HepG2 (cell line): ENCODE measurements around the gene HERC5.

ENCODE experiments used
- ARNT2 ChIP-seq: sonication (generic); formaldehyde crosslinking; IDR thresholded peaks from 2 replicates; pipeline ENCODE4 v1.8.0; 2022; ENCODE audit warnings: mild to moderate bottlenecking, low read depth, missing genetic modification reagents, moderate library complexity
- CTCF ChIP-seq: sonication (generic); formaldehyde crosslinking; IDR thresholded peaks from 2 replicates; pipeline ENCODE4 v1.5.0; 2020; ENCODE audit warnings: mild to moderate bottlenecking, missing genetic modification reagents, moderate library complexity
- ETV6 ChIP-seq: sonication (generic); formaldehyde crosslinking; conservative IDR thresholded peaks from 2 replicates; pipeline ENCODE4 v1.4.0; 2020; ENCODE audit warnings: missing genetic modification reagents
- HNRNPLL ChIP-seq: fragments of 200-400 bp; formaldehyde crosslinking; IDR thresholded peaks from 2 replicates; pipeline ENCODE4 v1.6.1; 2017; ENCODE audit warnings: mild to moderate bottlenecking, low read depth, low read length; ENCODE audit not compliant: poor library complexity, severe bottlenecking
- POLR2A ChIP-seq, 2 experiments: IDR thresholded peaks; 2 replicates each; pipeline ENCODE4 v1.6.1; 2011; ENCODE audit warnings: low read depth in 2 of 2, low read length in 2 of 2, mild to moderate bottlenecking in 1 of 2, moderate library complexity in 1 of 2; ENCODE audit not compliant: insufficient read depth in 1 of 2
- POLR2AphosphoS5 ChIP-seq: IDR thresholded peaks from 2 replicates; pipeline ENCODE4 v1.6.1; 2012; ENCODE audit warnings: low read depth, low read length
- RFXAP ChIP-seq: sonication (generic); formaldehyde crosslinking; IDR thresholded peaks from 2 replicates; pipeline ENCODE4 v1.4.0; 2020; ENCODE audit warnings: missing genetic modification reagents, borderline replicate concordance
- RNF2 ChIP-seq: fragments of 450-650 bp; conservative IDR thresholded peaks from 2 replicates; pipeline ENCODE4 v1.6.1; 2016; ENCODE audit warnings: low read depth
- ZNF207 ChIP-seq: fragments of 450-650 bp; IDR thresholded peaks from 2 replicates; pipeline ENCODE4 v1.6.1; 2016; ENCODE audit warnings: antibody characterized with exemption, borderline replicate concordance
- ZNF709 ChIP-seq: sonication (generic); formaldehyde crosslinking; IDR thresholded peaks from 2 replicates; pipeline ENCODE4 v1.5.0; 2020; ENCODE audit warnings: mild to moderate bottlenecking, missing genetic modification reagents
- TF ChIP-seq, protein P1 (sequence below): sonication (generic); formaldehyde crosslinking; IDR thresholded peaks from 2 replicates; pipeline ENCODE4 v1.4.0; 2020; ENCODE audit warnings: missing genetic modification reagents
- TF ChIP-seq, protein P2 (sequence below): IDR thresholded peaks from 2 replicates; pipeline ENCODE4 v1.6.1; 2012; ENCODE audit warnings: low read length, improper control_type of control experiment
- TF ChIP-seq, protein P3 (sequence below): sonication (generic); formaldehyde crosslinking; conservative IDR thresholded peaks from 2 replicates; pipeline ENCODE4 v1.4.0; 2020; ENCODE audit warnings: missing genetic modification reagents

DNA sequence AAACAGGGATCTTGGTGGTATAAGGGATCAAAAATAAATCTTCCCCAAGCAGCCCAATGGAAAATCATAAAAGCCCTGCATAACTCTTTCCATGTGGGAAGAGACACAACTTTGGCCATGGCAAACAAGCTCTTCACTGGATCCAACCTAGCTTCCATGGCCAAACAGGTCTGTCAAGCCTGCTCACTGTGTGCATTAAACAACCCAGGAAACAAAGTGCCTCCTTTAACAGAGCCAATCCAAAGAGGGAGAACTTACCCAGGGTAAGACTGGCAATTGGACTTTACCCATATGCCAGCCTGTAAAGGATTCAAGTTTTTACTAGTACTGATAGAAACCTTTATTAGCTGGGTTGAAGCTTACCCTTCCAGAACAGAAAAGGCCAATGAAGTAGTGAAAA lies 7.6 kb upstream of the HERC5 start:
- no peak for TF ChIP-seq CTCF (CRISPR knock-in tag)
- no peak for TF ChIP-seq POLR2AphosphoS5
- no peak for TF ChIP-seq ARNT2 (CRISPR knock-in tag)
- no peak for TF ChIP-seq POLR2A (IDR thresholded peaks at IDR 0.05; ENCODE audit: insufficient read depth in 1 of 2, low read depth in 2 of 2, low read length in 2 of 2)
- TF ChIP-seq, protein P1, sequence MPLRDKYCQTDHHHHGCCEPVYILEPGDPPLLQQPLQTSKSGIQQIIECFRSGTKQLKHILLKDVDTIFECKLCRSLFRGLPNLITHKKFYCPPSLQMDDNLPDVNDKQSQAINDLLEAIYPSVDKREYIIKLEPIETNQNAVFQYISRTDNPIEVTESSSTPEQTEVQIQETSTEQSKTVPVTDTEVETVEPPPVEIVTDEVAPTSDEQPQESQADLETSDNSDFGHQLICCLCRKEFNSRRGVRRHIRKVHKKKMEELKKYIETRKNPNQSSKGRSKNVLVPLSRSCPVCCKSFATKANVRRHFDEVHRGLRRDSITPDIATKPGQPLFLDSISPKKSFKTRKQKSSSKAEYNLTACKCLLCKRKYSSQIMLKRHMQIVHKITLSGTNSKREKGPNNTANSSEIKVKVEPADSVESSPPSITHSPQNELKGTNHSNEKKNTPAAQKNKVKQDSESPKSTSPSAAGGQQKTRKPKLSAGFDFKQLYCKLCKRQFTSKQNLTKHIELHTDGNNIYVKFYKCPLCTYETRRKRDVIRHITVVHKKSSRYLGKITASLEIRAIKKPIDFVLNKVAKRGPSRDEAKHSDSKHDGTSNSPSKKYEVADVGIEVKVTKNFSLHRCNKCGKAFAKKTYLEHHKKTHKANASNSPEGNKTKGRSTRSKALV (CRISPR knock-in tag): no peak
- no peak for TF ChIP-seq ETV6 (CRISPR knock-in tag)
- no peak for TF ChIP-seq ZNF207
- no peak for TF ChIP-seq ZNF709
- no peak for TF ChIP-seq RNF2
- no peak for TF ChIP-seq RFXAP
- TF ChIP-seq HNRNPLL: no peak
- TF ChIP-seq, protein P2, sequence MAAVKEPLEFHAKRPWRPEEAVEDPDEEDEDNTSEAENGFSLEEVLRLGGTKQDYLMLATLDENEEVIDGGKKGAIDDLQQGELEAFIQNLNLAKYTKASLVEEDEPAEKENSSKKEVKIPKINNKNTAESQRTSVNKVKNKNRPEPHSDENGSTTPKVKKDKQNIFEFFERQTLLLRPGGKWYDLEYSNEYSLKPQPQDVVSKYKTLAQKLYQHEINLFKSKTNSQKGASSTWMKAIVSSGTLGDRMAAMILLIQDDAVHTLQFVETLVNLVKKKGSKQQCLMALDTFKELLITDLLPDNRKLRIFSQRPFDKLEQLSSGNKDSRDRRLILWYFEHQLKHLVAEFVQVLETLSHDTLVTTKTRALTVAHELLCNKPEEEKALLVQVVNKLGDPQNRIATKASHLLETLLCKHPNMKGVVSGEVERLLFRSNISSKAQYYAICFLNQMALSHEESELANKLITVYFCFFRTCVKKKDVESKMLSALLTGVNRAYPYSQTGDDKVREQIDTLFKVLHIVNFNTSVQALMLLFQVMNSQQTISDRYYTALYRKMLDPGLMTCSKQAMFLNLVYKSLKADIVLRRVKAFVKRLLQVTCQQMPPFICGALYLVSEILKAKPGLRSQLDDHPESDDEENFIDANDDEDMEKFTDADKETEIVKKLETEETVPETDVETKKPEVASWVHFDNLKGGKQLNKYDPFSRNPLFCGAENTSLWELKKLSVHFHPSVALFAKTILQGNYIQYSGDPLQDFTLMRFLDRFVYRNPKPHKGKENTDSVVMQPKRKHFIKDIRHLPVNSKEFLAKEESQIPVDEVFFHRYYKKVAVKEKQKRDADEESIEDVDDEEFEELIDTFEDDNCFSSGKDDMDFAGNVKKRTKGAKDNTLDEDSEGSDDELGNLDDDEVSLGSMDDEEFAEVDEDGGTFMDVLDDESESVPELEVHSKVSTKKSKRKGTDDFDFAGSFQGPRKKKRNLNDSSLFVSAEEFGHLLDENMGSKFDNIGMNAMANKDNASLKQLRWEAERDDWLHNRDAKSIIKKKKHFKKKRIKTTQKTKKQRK: no peak
- TF ChIP-seq, protein P3, sequence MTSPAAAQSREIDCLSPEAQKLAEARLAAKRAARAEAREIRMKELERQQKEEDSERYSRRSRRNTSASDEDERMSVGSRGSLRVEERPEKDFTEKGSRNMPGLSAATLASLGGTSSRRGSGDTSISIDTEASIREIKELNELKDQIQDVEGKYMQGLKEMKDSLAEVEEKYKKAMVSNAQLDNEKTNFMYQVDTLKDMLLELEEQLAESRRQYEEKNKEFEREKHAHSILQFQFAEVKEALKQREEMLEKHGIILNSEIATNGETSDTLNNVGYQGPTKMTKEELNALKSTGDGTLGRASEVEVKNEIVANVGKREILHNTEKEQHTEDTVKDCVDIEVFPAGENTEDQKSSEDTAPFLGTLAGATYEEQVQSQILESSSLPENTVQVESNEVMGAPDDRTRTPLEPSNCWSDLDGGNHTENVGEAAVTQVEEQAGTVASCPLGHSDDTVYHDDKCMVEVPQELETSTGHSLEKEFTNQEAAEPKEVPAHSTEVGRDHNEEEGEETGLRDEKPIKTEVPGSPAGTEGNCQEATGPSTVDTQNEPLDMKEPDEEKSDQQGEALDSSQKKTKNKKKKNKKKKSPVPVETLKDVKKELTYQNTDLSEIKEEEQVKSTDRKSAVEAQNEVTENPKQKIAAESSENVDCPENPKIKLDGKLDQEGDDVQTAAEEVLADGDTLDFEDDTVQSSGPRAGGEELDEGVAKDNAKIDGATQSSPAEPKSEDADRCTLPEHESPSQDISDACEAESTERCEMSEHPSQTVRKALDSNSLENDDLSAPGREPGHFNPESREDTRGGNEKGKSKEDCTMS (CRISPR knock-in tag): no peak
